T follicular helper cell (primary cell): ENCODE results near the gene WASF3.

Experiments
- DNase-seq: peaks from one replicate; pipeline ENCODE4 v3.0.0-alpha.2; 2020; ENCODE audit warnings: low read depth
- total RNA-seq, 2 experiments: gene quantifications; one replicate each; lab custom pipeline; 2026; lab: John Stamatoyannopoulos, UW

The WASF3 gene
- total RNA-seq = 0.87 to 0.90 reads per million in 2 experiments

- no peak for DNase-seq
Measured at GRCh38 chr13:26557393-26558073, at the start of gene WASF3. Gene WASF3, plus strand, starts transcription at chr13:26557683. Its CDS starts 84,588 bp downstream, at chr13:26642271.

GRCh38 chr13:26508885-26509284 is 48.6 kb upstream of the WASF3 start:
- DNase-seq = no peak

- no peak for DNase-seq
Measured at GRCh38 chr13:26509491-26509890, 48.0 kb upstream of the WASF3 start.

- no peak for DNase-seq
Measured at GRCh38 chr13:26513931-26514330, 43.6 kb upstream of the WASF3 start.

- DNase-seq = no peak
Measured at GRCh38 chr13:26515721-26516120, 41.8 kb upstream of the WASF3 start.

GRCh38 chr13:26517936-26518335 is 39.5 kb upstream of the WASF3 start:
- DNase-seq = no peak

GRCh38 chr13:26518451-26518959 is 39.0 kb upstream of the WASF3 start:
- DNase-seq = no peak

- no peak for DNase-seq
Measured at GRCh38 chr13:26522571-26522970, 34.9 kb upstream of the WASF3 start.

- no peak for DNase-seq
Measured at GRCh38 chr13:26523007-26523406, 34.5 kb upstream of the WASF3 start.

GRCh38 chr13:26525528-26525927 is 32.0 kb upstream of the WASF3 start:
- DNase-seq = no peak

- no peak for DNase-seq
Measured at GRCh38 chr13:26526702-26527216, 30.7 kb upstream of the WASF3 start.

- DNase-seq = no peak
Measured at GRCh38 chr13:26528527-26528926, 29.0 kb upstream of the WASF3 start.

GRCh38 chr13:26529441-26529840 is 28.0 kb upstream of the WASF3 start:
- no peak for DNase-seq

GRCh38 chr13:26531742-26532141 is 25.7 kb upstream of the WASF3 start:
- no peak for DNase-seq

GRCh38 chr13:26534036-26534726 is 23.3 kb upstream of the WASF3 start:
- DNase-seq = no peak

GRCh38 chr13:26538363-26539317 is 18.8 kb upstream of the WASF3 start:
- DNase-seq = no peak

GRCh38 chr13:26539738-26540292 is 17.7 kb upstream of the WASF3 start:
- DNase-seq = no peak

GRCh38 chr13:26540334-26540733 is 17.1 kb upstream of the WASF3 start:
- DNase-seq = no peak

GRCh38 chr13:26541041-26541440 is 16.4 kb upstream of the WASF3 start:
- DNase-seq = no peak

- DNase-seq = no peak
Measured at GRCh38 chr13:26541678-26542568, 15.6 kb upstream of the WASF3 start.

- DNase-seq = no peak
Measured at GRCh38 chr13:26544707-26545106, 12.8 kb upstream of the WASF3 start.
